Suprapubic skin (tissue), 3 donors: Measurements from ENCODE around the gene OR1S1.

Experiments used
- CTCF ChIP-seq, 2 donors: fragments of 200-600 bp in 1 of 2; fragments of 450-650 bp in 1 of 2; sonication (generic) in 1 of 2; IDR thresholded peaks; one replicate each; pipeline ENCODE4 v1.5.1; 2016 to 2019; ENCODE audit warnings: antibody characterized with exemption in 2 of 2, mild to moderate bottlenecking in 1 of 2, moderate library complexity in 1 of 2
- EP300 ChIP-seq: sonication (generic); formaldehyde crosslinking; IDR thresholded peaks from one replicate; pipeline ENCODE4 v1.6.1; 2017; ENCODE audit warnings: antibody characterized with exemption
- POLR2A ChIP-seq, 2 donors: fragments of 450-650 bp; IDR thresholded peaks; one replicate each; pipeline ENCODE4 v1.6.1; 2017; ENCODE audit warnings: antibody characterized with exemption in 2 of 2, mild to moderate bottlenecking in 2 of 2, moderate library complexity in 2 of 2

- no peak for TF ChIP-seq POLR2A (IDR thresholded peaks at IDR 0.05)
- no peak for TF ChIP-seq CTCF (IDR thresholded peaks at IDR 0.05)
- no peak for TF ChIP-seq EP300
Observed at GRCh38 chr11:58216476-58216875, 4.0 kb downstream of the OR1S1 start.
